ENCODE measurements around the gene SPATS2. TPM values are rescaled to one million over a fixed set of nuclear protein-coding genes. Genes with fewer than 3 reads are reported as not detected.

SPATS2 gene
- total RNA-seq, 1 experiment from 2014 or later: 74.2 TPM

DNA sequence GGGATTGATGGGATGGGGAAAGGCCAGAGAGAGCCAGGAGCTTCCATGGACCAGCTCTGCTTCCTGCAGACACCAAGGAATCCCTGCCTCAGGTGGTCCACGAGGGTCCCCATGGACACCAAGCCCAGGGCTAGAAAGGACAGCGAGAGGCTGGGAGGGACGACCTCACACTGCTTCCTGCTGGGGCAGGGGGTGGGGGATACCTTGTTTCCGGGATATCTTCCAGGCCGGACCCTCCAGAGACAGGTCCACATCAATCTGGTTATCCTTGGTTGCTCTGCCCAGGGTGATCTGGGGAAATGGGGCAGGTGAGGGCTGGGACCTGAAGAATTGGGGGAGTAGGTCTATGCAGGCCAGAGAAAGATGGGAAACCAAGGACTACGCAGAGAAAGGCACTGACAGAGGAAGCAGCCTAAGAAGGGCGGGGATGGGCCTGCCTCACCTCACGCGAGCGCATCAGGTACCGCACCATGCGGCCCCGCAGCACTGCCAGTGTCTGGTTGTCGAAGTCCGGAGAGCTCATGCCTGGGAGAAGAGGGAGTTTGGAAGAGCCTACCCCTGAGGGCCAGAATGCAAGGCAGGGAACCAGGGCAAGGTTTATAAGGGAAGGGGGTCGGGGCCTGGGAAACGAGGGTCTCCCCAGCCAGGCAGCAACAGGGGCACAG, 191.9 kb downstream of the SPATS2 start (continued):
- TF ChIP-seq, protein P1, sequence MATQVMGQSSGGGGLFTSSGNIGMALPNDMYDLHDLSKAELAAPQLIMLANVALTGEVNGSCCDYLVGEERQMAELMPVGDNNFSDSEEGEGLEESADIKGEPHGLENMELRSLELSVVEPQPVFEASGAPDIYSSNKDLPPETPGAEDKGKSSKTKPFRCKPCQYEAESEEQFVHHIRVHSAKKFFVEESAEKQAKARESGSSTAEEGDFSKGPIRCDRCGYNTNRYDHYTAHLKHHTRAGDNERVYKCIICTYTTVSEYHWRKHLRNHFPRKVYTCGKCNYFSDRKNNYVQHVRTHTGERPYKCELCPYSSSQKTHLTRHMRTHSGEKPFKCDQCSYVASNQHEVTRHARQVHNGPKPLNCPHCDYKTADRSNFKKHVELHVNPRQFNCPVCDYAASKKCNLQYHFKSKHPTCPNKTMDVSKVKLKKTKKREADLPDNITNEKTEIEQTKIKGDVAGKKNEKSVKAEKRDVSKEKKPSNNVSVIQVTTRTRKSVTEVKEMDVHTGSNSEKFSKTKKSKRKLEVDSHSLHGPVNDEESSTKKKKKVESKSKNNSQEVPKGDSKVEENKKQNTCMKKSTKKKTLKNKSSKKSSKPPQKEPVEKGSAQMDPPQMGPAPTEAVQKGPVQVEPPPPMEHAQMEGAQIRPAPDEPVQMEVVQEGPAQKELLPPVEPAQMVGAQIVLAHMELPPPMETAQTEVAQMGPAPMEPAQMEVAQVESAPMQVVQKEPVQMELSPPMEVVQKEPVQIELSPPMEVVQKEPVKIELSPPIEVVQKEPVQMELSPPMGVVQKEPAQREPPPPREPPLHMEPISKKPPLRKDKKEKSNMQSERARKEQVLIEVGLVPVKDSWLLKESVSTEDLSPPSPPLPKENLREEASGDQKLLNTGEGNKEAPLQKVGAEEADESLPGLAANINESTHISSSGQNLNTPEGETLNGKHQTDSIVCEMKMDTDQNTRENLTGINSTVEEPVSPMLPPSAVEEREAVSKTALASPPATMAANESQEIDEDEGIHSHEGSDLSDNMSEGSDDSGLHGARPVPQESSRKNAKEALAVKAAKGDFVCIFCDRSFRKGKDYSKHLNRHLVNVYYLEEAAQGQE (IDR thresholded peaks at IDR 0.05; ENCODE audit: low read depth): no peak

DNA sequence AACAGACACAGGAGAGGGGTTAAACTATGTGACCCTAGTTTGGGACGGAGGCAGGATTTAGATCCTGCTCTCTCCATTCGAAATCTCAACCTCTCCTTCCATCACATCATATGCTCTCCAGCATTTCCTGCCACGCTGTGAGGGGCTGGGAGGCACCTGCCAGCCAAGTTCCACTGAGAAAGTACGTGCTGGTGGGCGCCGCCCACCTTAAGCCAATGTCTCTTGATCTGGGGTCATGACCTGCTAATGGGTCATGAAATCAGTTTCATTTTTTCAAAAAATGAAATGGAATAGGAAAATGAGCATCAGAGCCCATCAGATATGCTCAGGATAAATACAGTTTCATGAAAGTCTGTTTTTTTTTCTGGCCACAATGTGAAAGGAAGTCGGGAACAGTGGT, 193.4 kb downstream of the SPATS2 start:
- ChIA-PET CTCF (interaction anchor here (1.3 kb wide), 1 partner anchor 201 kb away, joined by 5 read pairs; no protein-coding TSS in a partner anchor), POLR2A (no interaction called here), RAD21 (ENCODE audit: low non-redundant PET in 1 of 2, low total read pairs in 2 of 2, uncharacterized antibody in 2 of 2, unreplicated experiment in 2 of 2) (no interaction called here)
- no peak overlapping the region for H3K9ac ChIP-seq (ENCODE audit: low read length)
- DNase-seq (ENCODE audit: low read depth, low spot score) (no peak), ATAC-seq (no peak)
- no peak overlapping the region for H2AFZ ChIP-seq (ENCODE audit: low read depth, low read length, poor library complexity, severe bottlenecking)
- no peaks in the 10 kb centered on the region for H3K9me3 ChIP-seq (ENCODE audit: control insufficient read depth in 1 of 2, insufficient read depth in 1 of 2, low read depth in 1 of 2, low read length in 2 of 2)
- no peak overlapping the region for H3K27ac ChIP-seq (ENCODE audit: low read depth, low read length)
- no peak overlapping the region for H3K4me3 ChIP-seq (replicated peaks in 1 of 2; ENCODE audit: low read depth in 1 of 2, low read length in 2 of 2)
- no peak for TF ChIP-seq YY1 (IDR thresholded peaks at IDR 0.05; ENCODE audit: extremely low read depth, insufficient replicate concordance, low read depth, low read length)
- TF ChIP-seq EGR1 (IDR thresholded peaks at IDR 0.05; ENCODE audit: low read depth): no peak
- H3K4me1 ChIP-seq (ENCODE audit: control insufficient read depth in 1 of 2, insufficient read depth in 2 of 2, low read length in 2 of 2): no peaks in the 10 kb centered on the region
- no TSS peak for BruUV-seq (replicated peaks)
- H3K27me3 ChIP-seq (ENCODE audit: insufficient read depth, low read length): no peaks in the 10 kb centered on the region
- H3K4me2 ChIP-seq (ENCODE audit: low read length): no peak overlapping the region
- H3K36me3 ChIP-seq (ENCODE audit: control insufficient read depth in 1 of 2, insufficient read depth in 2 of 2, low read length in 2 of 2): peaks cover 18 to 60% of the 10 kb centered on the region in 2 experiments
- no peaks in the 10 kb centered on the region for H4K20me1 ChIP-seq (ENCODE audit: insufficient read depth)
- H3K9me2 ChIP-seq (ENCODE audit: insufficient read depth): no peaks in the 10 kb centered on the region
- peaks cover 10% of the 10 kb centered on the region; the same call in 1 of the 2 replicates for H3K79me2 ChIP-seq (ENCODE audit: insufficient read depth, low read length)
- intact Hi-C loops (cut with micrococcal nuclease): no loop called here
